ENCODE data around the gene CNR2.

DNA sequence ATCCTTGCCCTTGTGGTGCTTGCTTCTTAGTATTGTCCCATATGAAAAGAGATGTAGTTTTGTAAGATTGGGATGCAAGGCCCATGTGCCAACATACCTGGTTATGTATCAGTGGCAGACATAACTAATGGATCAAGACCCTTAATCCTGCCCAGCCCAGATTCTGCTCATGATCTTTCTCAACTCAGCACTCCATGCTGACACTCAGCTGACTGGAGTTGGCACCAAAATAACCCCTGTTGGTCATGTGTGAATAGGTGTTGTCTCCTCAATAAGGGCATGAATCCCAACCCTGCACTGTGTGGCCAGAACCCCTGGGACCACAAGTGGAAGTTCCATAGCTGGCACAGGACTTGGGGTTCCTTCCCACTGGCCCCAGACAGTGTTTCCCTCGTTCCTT lies 13.9 kb upstream of the CNR2 start:
- no peak for TF ChIP-seq CTCF (IDR thresholded peaks at IDR 0.05)
- no peak for TF ChIP-seq POLR2A (IDR thresholded peaks at IDR 0.05)

All from body of pancreas (tissue), 4 donors.